Right ventricle myocardium inferior (tissue), 1 donor: ENCODE results near the gene MZF1. TPM values are rescaled to one million over a fixed set of nuclear protein-coding genes. Genes with fewer than 3 reads are reported as not detected.

Experiments used
- ATAC-seq: fragments of 200-7000 bp; cut with Tn5 transposase; one replicate; pipeline ENCODE4 v1.9.1; 2020; ENCODE audit warnings: mild to moderate bottlenecking, moderate library complexity
- DNase-seq: peaks from one replicate; pipeline ENCODE4 v3.0.0; 2021; ENCODE audit errors: missing footprints
- intact Hi-C: fragments of 100-400 bp; cut with DNase I; formaldehyde crosslinking; loops from one replicate; pipeline ENCODE4 v1.11.0; 2022
- total RNA-seq: library from RNA; stranded (reverse); fragmentation: NEBNext Ultra II Directional; extraction: Animal tissue kit (Norgen Biotek cat#: 25700); gene quantifications from one replicate; pipeline ENCODE4 v1.2.1, GENCODE V29; 2021
- donor health status: DM: no; HTN: yes; CAD: no; lungs with severe emphysema.

MZF1 gene
- total RNA-seq, 1 donor from 2014 or later = 10.0 TPM

GRCh38 chr19:58572026-58572817 lies 913 bp downstream of the MZF1 start:
- no peak for ATAC-seq
- intact Hi-C loops = loop anchor here (2.0 kb wide), 1 partner anchor 13 kb away; the partner anchor contains the start of gene UBE2M
- no peak for DNase-seq

- ATAC-seq (no peak), DNase-seq (peak; percentile 2)
- intact Hi-C loops = no loop called here
Measured at GRCh38 chr19:58571575-58571947, 1.6 kb downstream of the MZF1 start.

GRCh38 chr19:58570770-58571574 lies 2.2 kb downstream of the MZF1 start:
- intact Hi-C loops = no loop called here
- ATAC-seq (no peak), DNase-seq (peak; percentile 64)

GRCh38 chr19:58569943-58570670 lies 3.0 kb downstream of the MZF1 start:
- intact Hi-C loops = no loop called here
- DNase-seq = peak; percentile 50
- no peak for ATAC-seq

- DNase-seq = peak; percentile 50
- intact Hi-C loops = no loop called here
- no peak for ATAC-seq
Measured at GRCh38 chr19:58569191-58569942, 3.8 kb downstream of the MZF1 start.

- ATAC-seq = no peak
- DNase-seq = peak; percentile 45
- intact Hi-C loops = no loop called here
Measured at GRCh38 chr19:58568453-58569130, 4.5 kb downstream of the MZF1 start.

GRCh38 chr19:58566989-58567388 lies 6.1 kb downstream of the MZF1 start:
- DNase-seq (no peak), ATAC-seq (no peak)
- intact Hi-C loops = no loop called here

- ATAC-seq (no peak), DNase-seq (no peak)
- intact Hi-C loops = no loop called here
Measured at GRCh38 chr19:58563823-58564222, 9.3 kb downstream of the MZF1 start.

GRCh38 chr19:58563034-58563573 lies 10.0 kb downstream of the MZF1 start:
- intact Hi-C loops = no loop called here
- ATAC-seq (no peak), DNase-seq (no peak)

GRCh38 chr19:58562122-58563033 lies 10.8 kb downstream of the MZF1 start:
- no peak for DNase-seq
- intact Hi-C loops = no loop called here
- no peak for ATAC-seq

- DNase-seq (no peak), ATAC-seq (no peak)
- intact Hi-C loops = no loop called here
Measured at GRCh38 chr19:58561373-58562121, 11.6 kb downstream of the MZF1 start.

- intact Hi-C loops = no loop called here
- ATAC-seq = no peak
- no peak for DNase-seq
Measured at GRCh38 chr19:58560921-58561320, 12.2 kb downstream of the MZF1 start.

GRCh38 chr19:58560007-58560887 lies 12.9 kb downstream of the MZF1 start:
- ATAC-seq (no peak), DNase-seq (no peak)
- intact Hi-C loops = no loop called here

- intact Hi-C loops = loop anchor here (2.0 kb wide), 1 partner anchor 13 kb away; the partner anchor contains the start of gene MZF1
- ATAC-seq (peak; percentile 68), DNase-seq (peak; percentile 94)
Measured at GRCh38 chr19:58559275-58560006, 13.7 kb downstream of the MZF1 start.
